Eye (tissue), 1 donor: ENCODE data around the gene CC2D1B.

Experiments used
- DNase-seq: peaks from one replicate; pipeline ENCODE4 v3.0.0-alpha.2; 2015

Gene CC2D1B

GRCh38 chr1:52359676-52360594 lies 6.1 kb downstream of the CC2D1B start:
- no peak for DNase-seq

DNA sequence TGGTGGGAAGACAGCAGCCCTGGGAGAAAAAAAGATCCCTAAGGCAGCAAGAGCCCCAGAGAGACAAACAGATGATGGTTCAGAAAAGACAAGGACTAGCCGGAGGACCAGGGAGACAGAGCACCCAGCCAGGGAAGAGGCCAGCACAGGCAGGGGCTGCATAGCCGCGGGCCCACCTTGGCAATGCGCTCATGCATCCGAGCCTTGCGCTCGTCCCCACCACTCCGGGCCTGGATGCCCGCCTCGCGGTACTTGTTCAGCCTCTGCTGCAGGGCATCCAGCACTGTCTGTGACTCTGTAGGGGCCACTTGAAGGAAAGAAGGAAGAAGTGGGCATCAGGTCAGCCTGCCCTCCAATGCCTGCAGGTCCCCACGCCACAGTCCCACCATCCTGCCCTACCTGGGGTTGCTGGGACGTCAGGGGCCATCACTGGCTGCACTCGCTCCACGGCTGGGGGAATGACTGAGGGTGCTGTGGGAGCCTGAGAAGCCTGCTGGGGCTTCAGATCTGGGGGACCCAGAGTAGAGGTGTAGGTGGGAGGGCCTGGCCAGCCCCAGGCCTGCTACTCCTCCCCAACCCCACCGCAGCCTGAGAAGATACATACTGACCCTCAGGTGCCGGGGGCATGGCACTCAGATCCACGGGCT lies 7.0 kb downstream of the CC2D1B start:
- DNase-seq = no peak

DNA sequence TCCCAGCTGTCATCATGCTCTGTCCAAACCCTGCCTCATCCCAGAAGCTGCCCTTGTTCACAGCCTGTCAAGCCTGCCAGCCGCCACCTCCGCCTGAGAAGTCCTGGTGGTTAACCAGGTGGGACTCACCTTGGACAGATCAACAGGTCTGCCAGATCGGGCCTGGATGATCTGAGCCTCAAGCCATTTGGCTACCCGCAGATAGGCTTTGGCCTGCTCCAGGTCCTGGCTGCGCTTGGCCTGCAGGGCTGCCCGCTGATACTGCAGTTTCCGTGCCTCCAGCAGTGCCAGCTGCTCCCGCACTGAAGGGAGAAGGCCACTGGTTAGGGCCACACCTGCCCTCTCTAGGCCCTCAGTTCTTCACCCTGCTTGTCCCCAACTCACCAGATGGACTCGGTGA lies 8.6 kb downstream of the CC2D1B start:
- DNase-seq = no peak

GRCh38 chr1:52356818-52357355 lies 9.1 kb downstream of the CC2D1B start:
- no peak for DNase-seq

GRCh38 chr1:52355847-52356505 lies 10.0 kb downstream of the CC2D1B start:
- no peak for DNase-seq

DNA sequence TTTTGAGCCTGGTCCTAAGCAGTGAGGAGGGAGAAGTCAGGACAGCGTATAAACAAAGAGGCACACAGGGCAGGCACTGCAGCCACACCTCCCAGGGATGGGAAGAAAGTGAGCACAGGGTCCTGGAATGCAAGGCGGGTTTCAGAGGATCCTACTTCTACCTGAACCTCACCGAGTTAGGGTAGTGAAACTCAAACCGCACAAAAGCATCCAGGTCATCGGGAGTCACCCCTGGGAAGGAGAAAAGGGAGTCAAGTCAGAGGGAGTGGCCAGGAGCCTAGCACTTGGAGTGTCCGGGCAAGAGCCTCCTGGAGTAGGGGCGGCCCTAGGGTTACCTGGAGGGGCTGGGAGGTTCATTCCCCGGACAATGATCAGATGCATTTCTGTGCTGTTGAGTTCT lies 10.6 kb downstream of the CC2D1B start:
- DNase-seq = no peak

DNA sequence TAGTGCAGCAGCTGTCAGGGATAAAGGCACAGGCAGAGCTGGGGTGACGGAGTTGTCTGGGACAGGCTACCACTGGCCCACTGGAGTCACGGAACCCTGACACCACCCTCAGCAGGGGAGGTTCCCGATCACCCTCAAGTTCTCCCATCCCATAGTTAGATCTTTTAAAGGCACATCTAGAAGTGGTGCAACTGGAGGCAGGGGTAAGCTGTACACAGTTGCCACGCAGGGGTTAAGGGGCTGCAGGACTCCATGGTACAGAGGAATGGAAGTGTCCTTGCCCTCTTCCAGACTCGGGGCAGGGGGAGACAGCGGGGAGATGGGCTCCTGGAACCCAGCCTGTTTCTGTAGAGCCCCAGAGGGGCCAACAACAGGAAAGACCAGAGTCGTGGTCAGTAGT lies 13.3 kb downstream of the CC2D1B start:
- DNase-seq = no peak

GRCh38 chr1:52348704-52349300 lies 17.2 kb downstream of the CC2D1B start:
- peak; percentile 57 for DNase-seq

GRCh38 chr1:52346653-52347052 lies 19.4 kb downstream of the CC2D1B start:
- DNase-seq = no peak

DNA sequence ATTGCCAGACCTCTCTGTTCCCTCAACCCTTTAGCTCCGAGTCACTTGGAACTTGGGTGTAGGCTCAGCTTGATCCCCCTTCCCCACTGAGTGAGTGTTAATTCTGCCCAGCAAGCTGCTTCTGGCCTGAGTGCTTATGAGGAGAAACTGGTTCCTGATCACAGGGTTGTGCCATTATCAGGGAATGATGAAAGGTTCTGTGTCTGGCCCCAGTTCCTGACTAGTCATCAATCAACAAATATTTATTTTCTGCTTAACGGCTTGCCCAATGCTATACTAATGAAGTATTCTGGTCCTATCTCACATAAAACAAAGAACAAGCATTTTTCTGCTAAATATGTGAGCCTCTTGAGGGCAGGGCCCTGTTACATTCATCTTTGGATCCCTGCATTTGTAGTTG lies 20.8 kb downstream of the CC2D1B start:
- no peak for DNase-seq

DNA sequence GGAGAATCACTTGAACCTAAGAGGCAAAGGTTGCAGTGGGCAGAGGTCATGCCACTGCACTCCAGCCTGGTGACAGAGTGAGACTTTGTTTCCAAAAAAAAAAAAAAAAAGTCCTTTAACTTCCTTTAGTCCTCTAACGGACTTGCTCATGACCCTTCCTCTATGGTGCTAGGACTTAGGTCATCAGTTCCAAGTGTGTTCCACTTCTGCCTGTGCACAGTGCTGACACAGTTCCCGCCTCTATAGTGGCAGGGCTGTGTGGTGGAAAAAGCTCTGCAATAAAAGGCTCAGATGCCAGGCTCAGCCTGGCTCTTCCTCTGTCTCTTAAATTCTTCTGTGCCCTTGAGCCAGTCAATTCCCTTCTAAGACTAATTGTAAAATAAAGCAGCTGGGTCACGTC lies 22.0 kb downstream of the CC2D1B start:
- DNase-seq = no peak

DNA sequence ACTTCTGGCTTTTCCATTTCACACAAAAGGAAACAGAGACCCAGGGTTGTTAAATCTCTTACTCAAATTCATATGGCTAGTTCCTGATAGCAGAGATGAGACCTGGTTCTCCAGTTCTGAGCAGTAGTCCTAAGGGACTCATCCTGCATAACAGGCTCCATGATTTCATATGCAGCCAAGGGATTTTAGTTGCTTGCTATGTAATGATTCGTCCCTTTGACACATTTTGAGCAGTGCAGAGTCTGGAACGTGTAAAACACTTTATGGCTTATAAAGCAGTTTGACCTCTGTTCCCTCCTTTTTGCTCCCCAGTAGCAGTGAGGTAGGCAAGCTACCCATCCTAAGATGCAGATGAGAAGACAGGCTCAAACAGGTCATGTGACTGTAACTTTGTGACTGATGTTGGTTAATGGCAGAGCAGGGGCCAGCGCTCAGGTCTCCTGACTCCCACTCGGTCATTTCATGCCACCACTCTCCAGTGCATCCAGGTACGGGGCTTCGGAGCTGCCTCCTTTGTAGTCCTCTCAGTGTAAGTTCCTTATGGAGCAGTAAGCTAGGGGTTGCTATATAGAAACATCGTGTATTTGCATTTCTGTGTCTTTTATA lies 24.2 kb downstream of the CC2D1B start:
- no peak for DNase-seq

GRCh38 chr1:52337439-52337838 lies 28.6 kb downstream of the CC2D1B start:
- no peak for DNase-seq

GRCh38 chr1:52334906-52335528 lies 31.0 kb downstream of the CC2D1B start:
- no peak for DNase-seq

- DNase-seq = no peak
Observed at GRCh38 chr1:52332411-52332810, 33.6 kb downstream of the CC2D1B start.

DNA sequence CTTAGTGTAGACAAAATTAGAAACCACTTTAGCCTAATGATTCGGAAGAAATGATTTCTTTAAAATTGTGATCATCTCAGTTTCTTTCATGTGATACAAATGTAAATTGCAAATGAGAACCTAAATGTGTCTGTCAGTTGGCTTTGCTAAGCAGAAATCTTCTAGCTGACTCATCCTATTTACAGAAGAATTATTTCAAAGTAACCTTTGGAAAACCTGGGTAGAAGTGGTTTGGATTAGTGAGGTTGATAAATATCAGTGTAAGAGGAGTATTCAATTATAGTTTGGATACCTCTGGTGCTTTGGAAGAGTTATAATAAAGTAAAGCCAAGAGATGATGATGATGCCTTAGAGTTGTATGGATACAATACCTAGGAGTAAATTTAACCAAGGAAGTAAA lies 37.4 kb downstream of the CC2D1B start:
- no peak for DNase-seq

DNA sequence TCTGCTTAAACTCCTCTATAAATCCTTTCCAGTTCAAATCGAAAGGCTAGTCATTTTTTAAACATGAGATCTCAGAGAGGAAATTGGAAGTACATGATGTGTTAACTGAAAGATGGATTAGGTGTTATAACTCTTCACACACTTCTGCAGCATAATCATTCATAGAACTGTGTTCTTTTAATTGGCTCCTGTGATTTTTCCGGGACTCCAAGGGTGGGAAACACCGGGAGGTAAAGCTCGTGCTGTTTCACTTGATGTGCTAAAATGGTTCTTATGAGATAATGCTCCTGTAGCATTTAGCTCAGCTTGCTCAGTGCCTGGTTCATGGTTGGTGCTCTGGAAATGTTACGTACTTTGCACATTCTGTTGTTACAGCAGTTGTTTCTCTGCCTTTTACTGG lies 40.2 kb downstream of the CC2D1B start:
- DNase-seq = no peak

GRCh38 chr1:52323731-52324130 lies 42.3 kb downstream of the CC2D1B start:
- DNase-seq = no peak

DNA sequence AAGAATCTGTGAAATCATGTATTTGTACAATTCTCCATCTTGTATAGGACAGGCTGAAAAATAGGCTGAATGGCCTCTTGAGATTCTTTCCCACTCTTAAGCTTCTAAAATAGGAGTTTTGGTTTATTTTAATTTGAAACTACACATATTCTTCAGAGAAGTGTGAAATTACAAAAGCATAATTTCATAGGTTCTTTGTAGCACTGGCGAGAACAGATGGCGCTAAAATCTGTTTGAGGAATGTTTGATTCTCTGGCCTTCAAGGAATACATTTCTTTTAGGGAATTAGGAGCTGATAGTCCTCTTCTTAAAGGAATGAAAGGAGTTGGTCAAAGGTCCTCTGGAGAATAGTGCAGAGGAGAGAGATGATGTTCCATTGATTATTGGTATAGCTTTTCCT lies 44.9 kb downstream of the CC2D1B start:
- DNase-seq = no peak

GRCh38 chr1:52306227-52307006 lies 59.6 kb downstream of the CC2D1B start:
- no peak for DNase-seq
